Common myeloid progenitor, CD34-positive (primary cell): Measurements from ENCODE around the gene NOP9.

Experiments
- CTCF ChIA-PET: fragments of 350-600 bp; sonication (Branson Sonifier 250); formaldehyde crosslinking; loops from one replicate; lab custom pipeline; 2021; ENCODE audit warnings: antibody characterized with exemption; lab: Charles Lee
- POLR2A ChIA-PET: fragments of 350-600 bp; sonication (Branson Sonifier 250); formaldehyde crosslinking; loops from one replicate; lab custom pipeline; 2021; ENCODE audit warnings: antibody characterized with exemption; lab: Charles Lee
- DNase-seq, 3 donors: peaks; one replicate each; pipeline versions ENCODE4 v3.0.0 to v3.0.0-alpha.2; 2013
- H3K27ac ChIP-seq, 2 experiments: 1 replicate in 1 of 2; 2 replicates in 1 of 2; pipeline ENCODE4 v1.7.0; 2013; ENCODE audit warnings: inconsistent platforms in 2 of 2, low read length in 2 of 2, mild to moderate bottlenecking in 2 of 2, low read depth in 1 of 2, moderate library complexity in 1 of 2; ENCODE audit not compliant: severe bottlenecking in 2 of 2, insufficient read depth in 1 of 2, poor library complexity in 1 of 2
- H3K27me3 ChIP-seq, 5 experiments: replicated peaks in 2 of 5; 1 replicate in 3 of 5; 2 replicates in 2 of 5; pipeline versions ENCODE4 v1.6.1 to v1.7.0; 2013; ENCODE audit warnings: low read length in 4 of 5, mild to moderate bottlenecking in 2 of 5, moderate library complexity in 2 of 5, inconsistent platforms in 1 of 5; ENCODE audit not compliant: insufficient read depth in 5 of 5, control insufficient read depth in 4 of 5
- H3K36me3 ChIP-seq, 4 experiments: 1 replicate in 2 of 4; 2 replicates in 2 of 4; pipeline versions ENCODE4 v1.6.1 to v1.7.0; 2013; ENCODE audit warnings: low read length in 3 of 4, control low read depth in 1 of 4, mild to moderate bottlenecking in 1 of 4; ENCODE audit not compliant: control insufficient read depth in 4 of 4, insufficient read depth in 4 of 4
- H3K4me1 ChIP-seq, 4 experiments: 1 replicate in 3 of 4; 2 replicates in 1 of 4; pipeline versions ENCODE4 v1.6.1 to v1.7.1; 2013; ENCODE audit warnings: low read length in 3 of 4, mild to moderate bottlenecking in 3 of 4, control low read depth in 1 of 4, inconsistent platforms in 1 of 4, moderate library complexity in 1 of 4; ENCODE audit not compliant: control insufficient read depth in 4 of 4, insufficient read depth in 4 of 4; ENCODE audit errors: control extremely low read depth in 1 of 4
- H3K4me3 ChIP-seq, 7 experiments: 1 replicate in 4 of 7; 2 replicates in 3 of 7; pipeline versions ENCODE4 v1.5.1 to v1.7.0; 2013; ENCODE audit warnings: mild to moderate bottlenecking in 7 of 7, low read length in 6 of 7, moderate library complexity in 6 of 7, inconsistent platforms in 2 of 7, low read depth in 2 of 7, control low read depth in 1 of 7; ENCODE audit not compliant: insufficient read depth in 4 of 7, control insufficient read depth in 1 of 7; ENCODE audit errors: extremely low read depth in 1 of 7
- H3K9me3 ChIP-seq, 5 experiments: 1 replicate in 4 of 5; 2 replicates in 1 of 5; pipeline versions ENCODE4 v1.6.1 to v1.7.1; 2013; ENCODE audit warnings: low read length in 4 of 5, mild to moderate bottlenecking in 2 of 5, inconsistent platforms in 1 of 5, low read depth in 1 of 5, moderate library complexity in 1 of 5; ENCODE audit not compliant: control insufficient read depth in 4 of 5, insufficient read depth in 2 of 5; ENCODE audit errors: control extremely low read depth in 1 of 5
- WGBS: methylation state at CpG from one replicate; pipeline ENCODE4 v1.1.5; 2013; ENCODE audit not compliant: insufficient coverage; 5-methylcytosine and 5-hydroxymethylcytosine counted together

Gene NOP9

DNA sequence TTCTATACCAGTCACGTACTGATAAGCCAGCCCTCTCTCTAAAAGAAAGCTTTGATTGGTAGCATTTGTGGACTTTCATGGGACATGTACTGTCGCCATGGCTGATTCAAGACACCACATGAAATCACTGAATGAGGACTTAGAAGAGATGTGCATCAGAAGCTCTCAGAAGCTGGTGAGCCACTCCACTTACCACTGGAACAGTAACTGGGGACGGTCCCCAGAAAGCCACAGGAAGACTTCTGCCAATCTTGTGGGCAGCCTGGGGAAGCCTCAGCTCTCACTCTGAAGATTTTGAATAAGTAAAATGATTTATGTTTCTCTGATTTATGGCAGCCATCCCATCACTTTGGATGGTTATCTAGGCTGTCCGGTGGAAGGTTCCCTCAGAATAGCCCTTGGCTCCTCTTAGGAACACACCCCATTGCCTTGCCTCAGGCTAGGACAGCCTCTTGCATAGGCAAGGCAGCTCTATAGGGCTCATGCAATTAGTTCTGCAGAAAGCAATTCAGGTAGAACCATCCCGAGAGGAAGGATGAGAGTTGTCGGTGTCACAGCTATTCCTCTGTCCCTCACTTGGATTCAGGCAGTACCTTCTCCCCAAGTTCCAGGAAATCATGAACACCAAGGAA lies 9.9 kb upstream of the NOP9 start:
- H3K27me3 ChIP-seq = no peaks in the 10 kb centered on the region
- H3K4me3 ChIP-seq = no peak overlapping the region
- H3K9me3 ChIP-seq = no peaks in the 10 kb centered on the region
- H3K36me3 ChIP-seq = peaks cover 6 to 27% (median 14%) of the 10 kb centered on the region in 4 experiments
- whole genome bisulfite sequencing = 62% methylated on average over 5 of the region's 6 CpGs
- ChIA-PET CTCF (interaction anchor here (0.8 to 5.7 kb wide), 13 partner anchors 9 to 96 kb away, joined by 3 to 30 read pairs (median 4); partner anchors contain the start of genes CIDEB, DHRS1, LTB4R2 and MDP1), POLR2A (no interaction called here)
- no peaks in the 10 kb centered on the region for H3K4me1 ChIP-seq
- peak in 2 of 3 donors; percentile 42 to 47 for DNase-seq
- H3K27ac ChIP-seq = no peak overlapping the region

DNA sequence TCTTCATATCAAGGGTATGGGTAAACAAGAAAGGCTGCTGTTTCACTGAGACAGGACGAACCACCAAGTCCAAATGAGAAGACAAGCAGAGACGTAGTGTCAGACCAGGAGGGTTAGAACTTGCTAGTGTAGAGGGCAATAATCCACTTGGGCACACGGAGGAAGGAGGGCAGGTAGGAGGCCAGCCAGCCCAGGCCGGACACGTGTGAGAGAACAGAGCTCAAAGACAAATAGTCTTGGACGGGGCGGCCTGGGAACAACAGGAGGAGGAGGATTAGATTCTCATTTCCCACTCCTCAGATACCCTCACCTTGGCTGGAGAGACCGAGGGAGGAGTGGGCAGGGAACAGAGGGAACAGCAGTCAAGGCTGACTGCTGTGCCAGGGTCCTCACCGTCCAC lies 8.9 kb upstream of the NOP9 start:
- Histone ChIP-seq H3K9me3 (no peaks in the 10 kb centered on the region), H3K4me1 (no peaks in the 10 kb centered on the region), H3K27me3 (no peaks in the 10 kb centered on the region), H3K36me3 (peaks cover 12 to 30% (median 17%) of the 10 kb centered on the region in 4 experiments), H3K4me3 (no peak overlapping the region), H3K27ac (no peak overlapping the region)
- 94% methylated on average over 6 of the region's 9 CpGs for WGBS
- no peak for DNase-seq
- CTCF ChIA-PET = interaction anchor here (0.7 to 5.7 kb wide), 13 partner anchors 8 to 75 kb away, joined by 3 to 30 read pairs (median 4); partner anchors contain the start of genes CIDEB, DHRS1, LTB4R2 and MDP1
- POLR2A ChIA-PET = no interaction called here

DNA sequence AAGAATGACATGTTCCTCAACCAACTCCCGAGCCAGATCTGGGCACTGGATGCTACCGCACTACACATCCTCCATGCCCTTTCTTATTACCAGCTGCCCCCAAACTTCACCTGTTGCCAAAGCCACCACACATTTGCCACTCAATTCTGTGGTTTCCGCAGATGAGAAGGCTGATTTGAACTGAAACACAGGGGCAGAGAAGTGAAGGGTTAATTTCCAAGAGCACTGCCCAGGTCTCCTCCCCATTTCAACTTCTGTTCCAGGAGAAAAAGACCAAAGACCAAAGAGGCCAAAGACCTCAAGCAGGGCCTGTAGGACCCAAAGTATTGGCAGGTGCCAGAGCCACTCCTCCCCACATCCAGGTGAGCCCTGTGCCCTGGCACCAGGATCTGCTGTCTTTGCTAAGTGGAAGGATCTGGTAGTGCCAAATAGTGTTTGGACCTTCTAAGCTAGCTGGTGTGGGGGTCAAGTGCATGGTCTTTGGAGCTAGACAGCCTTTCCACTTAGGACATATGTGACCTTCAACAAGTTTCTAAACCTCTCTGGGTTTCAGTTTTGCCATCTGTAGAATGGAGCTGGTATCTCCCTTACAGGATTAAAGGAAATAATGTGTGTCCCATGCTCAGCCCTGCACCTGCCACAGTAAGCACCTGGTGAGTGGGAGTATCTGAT lies 8.1 kb upstream of the NOP9 start:
- ChIA-PET POLR2A (no interaction called here), CTCF (interaction anchor here (1.1 to 5.7 kb wide), 8 partner anchors 8 to 71 kb away, joined by 3 to 30 read pairs (median 12); partner anchors contain the start of genes CIDEB, LTB4R2 and TINF2)
- WGBS = 100% methylated on average over 2 of the region's 3 CpGs
- Histone ChIP-seq H3K4me3 (no peak overlapping the region), H3K36me3 (peaks cover 13 to 37% (median 22%) of the 10 kb centered on the region in 4 experiments), H3K9me3 (no peaks in the 10 kb centered on the region), H3K27ac (no peak overlapping the region), H3K27me3 (no peaks in the 10 kb centered on the region), H3K4me1 (peaks cover 0 to 1% (median under 1%) of the 10 kb centered on the region in 4 experiments)
- no peak for DNase-seq

DNA sequence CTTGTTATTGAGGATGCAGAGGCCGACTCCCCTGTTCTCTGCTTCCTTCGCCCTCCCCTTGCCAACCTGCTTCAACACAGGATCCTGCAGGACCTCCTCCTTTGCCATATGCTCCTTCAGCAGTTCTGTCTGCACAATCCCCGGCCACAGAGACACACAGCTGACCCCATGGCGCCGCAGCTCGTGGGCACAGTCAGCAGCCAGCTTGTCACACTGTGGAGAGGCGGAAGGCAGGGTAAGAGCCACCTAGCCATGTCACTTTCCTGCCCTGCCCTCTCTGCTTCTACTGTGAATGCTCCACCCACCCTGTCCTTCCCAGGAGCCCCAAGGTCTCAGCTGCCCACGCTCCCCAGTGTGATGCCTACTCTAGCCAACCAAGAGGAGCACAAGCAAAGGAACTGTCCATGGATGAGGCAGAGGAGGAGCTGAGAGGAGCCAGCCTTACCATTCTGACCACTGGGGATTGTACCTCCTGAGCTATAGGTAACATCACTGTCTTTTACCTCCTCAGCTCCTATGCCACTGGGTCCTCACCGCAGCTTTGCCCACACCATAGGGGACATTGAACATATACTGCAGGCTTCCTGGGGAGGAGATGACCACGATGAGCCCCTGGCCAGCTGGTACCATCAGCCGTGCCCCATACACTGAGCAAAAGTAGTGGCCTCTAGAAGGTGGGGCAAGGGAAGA lies 7.4 kb upstream of the NOP9 start:
- no peak overlapping the region for H3K4me3 ChIP-seq
- no peak overlapping the region for H3K27ac ChIP-seq
- ChIA-PET POLR2A (no interaction called here), CTCF (interaction anchor here (0.8 to 5.7 kb wide), 15 partner anchors 9 to 50 kb away, joined by 3 to 30 read pairs (median 5); partner anchors contain the start of genes CIDEB, RABGGTA and TINF2)
- H3K27me3 ChIP-seq = no peaks in the 10 kb centered on the region
- WGBS = 100% methylated on average over 6 of the region's 11 CpGs
- peaks cover 0 to 8% (median 5%) of the 10 kb centered on the region in 4 experiments for H3K4me1 ChIP-seq
- no peak for DNase-seq
- no peaks in the 10 kb centered on the region for H3K9me3 ChIP-seq
- H3K36me3 ChIP-seq = peaks cover 13 to 37% (median 22%) of the 10 kb centered on the region in 4 experiments

DNA sequence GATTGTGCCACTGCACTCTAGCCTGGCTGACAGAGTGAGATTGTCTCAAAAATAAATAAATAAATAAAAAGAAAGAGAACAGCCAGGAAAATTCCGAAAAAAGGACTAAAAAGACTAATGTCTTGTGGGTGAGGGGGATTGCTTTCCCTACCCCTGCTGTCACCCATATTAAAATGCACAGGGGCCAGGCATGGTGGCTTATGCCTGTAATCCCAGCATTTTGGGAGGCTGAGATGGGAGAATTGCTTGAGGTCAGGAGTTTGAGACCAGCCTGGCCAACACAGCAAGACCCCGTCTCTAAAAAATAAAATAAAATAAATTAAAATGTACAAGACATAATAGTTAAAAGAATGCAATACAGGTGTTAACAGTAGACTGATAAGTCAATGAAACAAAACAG lies 6.1 kb upstream of the NOP9 start:
- peaks cover 13 to 37% (median 22%) of the 10 kb centered on the region in 4 experiments for H3K36me3 ChIP-seq
- no CpG with 5 or more reads among the region's 2 CpGs for WGBS
- DNase-seq = no peak
- ChIA-PET CTCF (interaction anchor here (0.7 to 5.7 kb wide), 11 partner anchors 10 to 51 kb away, joined by 3 to 30 read pairs (median 4); partner anchors contain the start of genes CIDEB, RABGGTA and TINF2), POLR2A (no interaction called here)
- no peak overlapping the region for H3K4me3 ChIP-seq
- H3K9me3 ChIP-seq = no peaks in the 10 kb centered on the region
- no peak overlapping the region for H3K27ac ChIP-seq
- no peaks in the 10 kb centered on the region for H3K27me3 ChIP-seq
- H3K4me1 ChIP-seq = peaks cover 2 to 13% (median 8%) of the 10 kb centered on the region in 4 experiments

DNA sequence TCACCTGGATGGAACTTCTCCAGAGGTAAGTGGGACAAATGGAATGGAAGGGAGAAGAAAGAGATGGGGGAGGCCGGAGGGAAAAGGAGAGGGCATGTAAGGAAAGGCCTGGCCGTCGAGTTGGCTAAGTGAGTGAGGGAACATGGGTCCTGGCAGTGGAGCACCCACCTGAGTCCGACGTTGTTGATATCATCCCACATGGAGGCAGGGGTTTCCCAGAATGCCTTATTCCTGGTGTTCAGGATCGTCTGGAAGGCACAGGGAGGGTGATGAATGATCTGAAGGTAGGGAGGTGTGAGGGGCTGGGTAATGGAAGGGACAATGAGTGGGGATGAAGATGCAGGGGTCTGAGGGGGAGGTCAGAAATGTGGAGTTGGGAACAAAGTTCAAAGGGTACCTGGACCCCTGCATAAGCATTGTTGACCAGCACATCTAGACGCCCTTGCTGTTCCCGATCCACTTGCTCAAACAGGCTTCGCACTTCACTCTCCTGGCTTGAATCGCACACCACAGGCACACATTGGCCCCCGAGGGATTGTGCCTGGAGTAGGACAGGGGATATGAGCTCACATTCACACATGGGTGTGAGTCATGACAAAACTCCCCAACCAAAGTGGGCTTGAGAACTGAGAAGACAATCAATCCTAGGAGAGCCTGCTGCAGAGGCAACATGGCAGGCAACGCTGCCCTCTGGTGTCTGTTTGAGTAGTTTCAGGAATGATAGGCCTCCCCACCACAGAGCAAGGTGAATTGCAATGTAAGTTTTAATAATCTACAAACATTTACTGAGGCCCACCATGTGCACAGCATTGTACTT lies 3.1 kb upstream of the NOP9 start:
- 93% methylated on average over 9 of the region's 12 CpGs for WGBS
- Histone ChIP-seq H3K9me3 (no peaks in the 10 kb centered on the region), H3K4me3 (no peak overlapping the region), H3K27ac (peak overlapping the region in 1 of 2 experiments; percentile 12), H3K27me3 (no peaks in the 10 kb centered on the region), H3K36me3 (peaks cover 11 to 24% (median 19%) of the 10 kb centered on the region in 4 experiments), H3K4me1 (peaks cover 7 to 36% (median 28%) of the 10 kb centered on the region in 4 experiments)
- peak; percentile 85 to 94 (median 92) for DNase-seq
- CTCF ChIA-PET = interaction anchor here (0.6 to 19.1 kb wide), 27 partner anchors 13 to 1257 kb away, joined by 3 to 391 read pairs (median 5); partner anchors contain the start of genes ADCY4, CHMP4A, CIDEB and GMPR2
- POLR2A ChIA-PET = interaction anchor here (1.0 to 3.0 kb wide), 3 partner anchors 45 to 54 kb away, joined by 3 to 16 read pairs (median 3); partner anchors contain the start of gene TINF2
